Mucosa of rectum (tissue), 2 donors: ENCODE data around the gene RCAN3.
"Not testable (repeated sequence)": the region's sequence is repeated elsewhere in the genome, so short reads cannot be mapped to it uniquely, and the experiment has no call there.

Experiments
- H3K27ac ChIP-seq, 2 donors: one replicate each; pipeline ENCODE4 v1.7.0; 2013; ENCODE audit warnings: inconsistent platforms in 2 of 2, low read depth in 2 of 2, low read length in 2 of 2
- H3K27me3 ChIP-seq, 2 donors: one replicate each; pipeline ENCODE4 v1.7.0; 2013; ENCODE audit warnings: low read length in 2 of 2; ENCODE audit not compliant: control insufficient read depth in 2 of 2, insufficient read depth in 2 of 2
- H3K36me3 ChIP-seq, 2 donors: one replicate each; pipeline ENCODE4 v1.7.0; 2013; ENCODE audit warnings: low read length in 2 of 2; ENCODE audit not compliant: control insufficient read depth in 2 of 2, insufficient read depth in 2 of 2
- H3K4me1 ChIP-seq, 2 donors: one replicate each; pipeline ENCODE4 v1.7.0; 2013; ENCODE audit warnings: low read length in 2 of 2, mild to moderate bottlenecking in 1 of 2; ENCODE audit not compliant: control insufficient read depth in 2 of 2, insufficient read depth in 2 of 2
- H3K4me3 ChIP-seq, 2 donors: one replicate each; pipeline ENCODE4 v1.7.0; 2013; ENCODE audit warnings: low read length in 2 of 2
- H3K9ac ChIP-seq, 2 donors: one replicate each; pipeline ENCODE4 v1.7.0; 2013; ENCODE audit warnings: low read length in 2 of 2, low read depth in 1 of 2, mild to moderate bottlenecking in 1 of 2
- H3K9me3 ChIP-seq, 2 donors: one replicate each; pipeline ENCODE4 v1.7.0; 2013; ENCODE audit warnings: low read length in 2 of 2; ENCODE audit not compliant: control insufficient read depth in 2 of 2
- donor health status: healthy.
- donor health status: Normal muscosa, but diverticular disease.

The RCAN3 gene

DNA sequence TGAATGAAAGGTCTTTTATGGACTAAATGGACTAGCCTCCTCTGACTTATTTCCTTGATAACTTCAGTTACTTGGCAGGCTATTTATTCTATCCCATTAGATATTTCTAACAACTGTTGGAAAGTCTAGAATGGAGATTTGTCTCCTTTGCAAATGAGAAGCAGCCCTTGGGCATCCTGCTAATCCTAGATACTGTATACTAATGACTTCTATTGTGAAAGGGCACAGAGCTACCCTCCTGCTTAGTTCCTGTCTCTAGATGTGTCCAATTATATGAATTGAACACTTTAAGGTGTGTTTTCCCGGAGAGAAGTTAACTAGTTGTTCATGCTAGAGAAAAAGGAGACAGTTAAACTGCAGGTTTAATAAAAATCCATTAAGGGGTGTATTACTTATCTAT is 43.0 kb downstream of the RCAN3 start:
- H3K4me3 ChIP-seq, result no peak overlapping the region
- peaks cover 10 to 12% of the 10 kb centered on the region in 2 donors for H3K4me1 ChIP-seq
- H3K9me3 ChIP-seq, result no peaks in the 10 kb centered on the region
- no peaks in the 10 kb centered on the region for H3K27me3 ChIP-seq
- no peak overlapping the region for H3K9ac ChIP-seq
- no peaks in the 10 kb centered on the region for H3K36me3 ChIP-seq
- H3K27ac ChIP-seq, result no peak overlapping the region

DNA sequence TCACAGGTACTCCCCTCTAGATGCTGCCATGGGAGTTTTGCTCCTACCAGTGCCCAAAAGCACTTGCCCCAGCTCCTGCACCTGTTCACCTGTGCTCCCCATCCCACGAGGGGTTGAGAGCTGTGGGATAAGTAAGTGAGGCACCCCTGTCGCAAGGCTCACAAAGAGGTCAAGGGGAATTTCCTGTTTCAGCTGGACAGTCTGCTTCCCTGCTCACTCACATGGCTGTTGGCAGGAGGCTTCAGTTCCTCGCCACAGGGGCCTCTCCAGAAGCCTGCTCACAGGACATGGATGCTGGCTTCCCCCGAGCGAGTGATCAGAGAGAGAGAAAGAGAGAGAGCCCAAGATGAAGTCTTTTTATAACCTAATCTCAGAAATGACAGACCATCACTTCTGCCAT is 44.6 kb downstream of the RCAN3 start:
- peaks cover 2 to 9% of the 10 kb centered on the region in 2 donors for H3K4me1 ChIP-seq
- H3K27ac ChIP-seq, result no peak overlapping the region
- H3K27me3 ChIP-seq, result no peaks in the 10 kb centered on the region
- H3K4me3 ChIP-seq, result no peak overlapping the region
- H3K9ac ChIP-seq, result no peak overlapping the region
- no peaks in the 10 kb centered on the region for H3K9me3 ChIP-seq
- H3K36me3 ChIP-seq, result no peaks in the 10 kb centered on the region

DNA sequence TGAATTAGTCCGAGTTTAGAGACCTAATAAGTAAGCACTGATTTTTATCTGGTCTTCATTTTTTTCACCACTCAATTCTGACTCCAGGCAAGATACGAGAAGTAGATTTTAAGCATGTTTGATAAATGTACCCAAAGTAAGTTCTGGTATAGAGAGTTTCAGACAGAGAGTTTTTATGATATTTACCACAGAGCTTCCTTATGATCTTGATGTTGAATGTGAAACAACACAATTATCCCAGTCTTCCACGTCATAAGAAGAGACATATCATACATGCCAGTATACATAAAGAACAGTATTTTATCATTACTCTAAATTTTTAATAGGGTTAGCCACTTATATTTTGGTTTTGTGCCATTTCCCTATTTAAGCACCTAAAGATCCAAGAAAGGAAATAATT is 45.4 kb downstream of the RCAN3 start:
- H3K36me3 ChIP-seq, result no peaks in the 10 kb centered on the region
- H3K27me3 ChIP-seq, result no peaks in the 10 kb centered on the region
- peaks cover 2 to 11% of the 10 kb centered on the region in 2 donors for H3K4me1 ChIP-seq
- no peak overlapping the region for H3K4me3 ChIP-seq
- peak overlapping the region in 1 of 2 donors; percentile 17 for H3K27ac ChIP-seq
- H3K9me3 ChIP-seq, result no peaks in the 10 kb centered on the region
- H3K9ac ChIP-seq, result no peak overlapping the region

DNA sequence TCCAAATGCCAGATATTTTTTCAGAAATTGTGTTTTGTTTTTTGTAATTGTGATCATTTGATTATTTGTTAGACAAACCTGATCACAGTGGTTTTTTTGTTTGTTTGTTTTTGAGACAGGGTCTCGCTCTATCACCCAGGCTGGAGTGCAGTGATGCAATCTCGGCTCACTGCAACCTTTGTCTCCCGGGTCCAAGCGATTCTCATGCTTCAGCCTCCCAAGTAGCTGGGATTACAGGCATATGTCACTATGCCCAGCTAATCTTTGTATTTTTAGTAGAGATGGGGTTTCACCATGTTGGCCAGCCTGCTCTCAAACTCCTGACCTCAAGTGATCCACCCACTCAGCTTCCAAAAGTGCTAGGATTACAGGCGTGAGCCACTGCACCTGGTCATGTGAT is 46.6 kb downstream of the RCAN3 start:
- not testable (repeated sequence) for H3K9me3 ChIP-seq, H3K4me3 ChIP-seq, H3K36me3 ChIP-seq

DNA sequence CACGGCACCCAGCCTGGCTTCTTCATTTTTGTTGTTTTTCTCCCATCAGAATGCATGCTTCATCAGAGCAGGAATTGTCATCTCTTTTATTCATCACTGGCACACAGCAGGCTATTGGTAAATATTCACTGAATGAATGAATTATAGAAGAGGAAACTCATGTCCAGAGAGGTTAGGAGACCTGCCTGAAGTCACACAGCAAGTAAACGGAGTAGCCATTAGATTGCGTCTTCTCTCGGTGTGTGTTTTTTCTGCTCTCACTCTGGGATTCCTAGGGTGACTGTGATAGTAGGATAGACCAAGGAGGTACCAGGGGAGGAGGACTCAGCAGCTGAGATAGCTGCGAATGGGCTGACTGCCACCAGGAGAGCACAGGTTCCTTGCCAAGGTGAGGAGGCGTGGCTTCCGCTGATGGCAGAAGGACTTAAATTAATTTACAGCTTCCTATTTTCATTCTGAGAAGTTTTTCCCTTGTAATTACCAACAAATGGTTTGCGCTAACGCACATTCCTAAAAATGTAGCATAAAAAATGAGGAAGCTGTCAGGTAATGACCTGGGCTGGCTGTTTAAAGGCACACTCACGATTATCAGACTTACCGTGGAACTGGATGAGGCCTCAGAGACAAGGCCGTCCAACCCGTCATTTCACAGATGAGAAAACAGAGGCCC is 48.8 kb downstream of the RCAN3 start:
- Histone ChIP-seq H3K9ac (no peak overlapping the region), H3K27me3 (peaks cover 0 to 5% of the 10 kb centered on the region in 2 donors), H3K36me3 (no peaks in the 10 kb centered on the region), H3K27ac (no peak overlapping the region), H3K4me3 (peak overlapping the region in 1 of 2 donors; percentile 41), H3K4me1 (peaks cover 10 to 11% of the 10 kb centered on the region in 2 donors), H3K9me3 (no peaks in the 10 kb centered on the region)

More for the DNA sequence above, 46.6 kb downstream of the RCAN3 start:
- peaks cover 2 to 11% of the 10 kb centered on the region in 2 donors for H3K4me1 ChIP-seq
- not testable (repeated sequence) for H3K9ac ChIP-seq, H3K27me3 ChIP-seq, H3K27ac ChIP-seq

DNA sequence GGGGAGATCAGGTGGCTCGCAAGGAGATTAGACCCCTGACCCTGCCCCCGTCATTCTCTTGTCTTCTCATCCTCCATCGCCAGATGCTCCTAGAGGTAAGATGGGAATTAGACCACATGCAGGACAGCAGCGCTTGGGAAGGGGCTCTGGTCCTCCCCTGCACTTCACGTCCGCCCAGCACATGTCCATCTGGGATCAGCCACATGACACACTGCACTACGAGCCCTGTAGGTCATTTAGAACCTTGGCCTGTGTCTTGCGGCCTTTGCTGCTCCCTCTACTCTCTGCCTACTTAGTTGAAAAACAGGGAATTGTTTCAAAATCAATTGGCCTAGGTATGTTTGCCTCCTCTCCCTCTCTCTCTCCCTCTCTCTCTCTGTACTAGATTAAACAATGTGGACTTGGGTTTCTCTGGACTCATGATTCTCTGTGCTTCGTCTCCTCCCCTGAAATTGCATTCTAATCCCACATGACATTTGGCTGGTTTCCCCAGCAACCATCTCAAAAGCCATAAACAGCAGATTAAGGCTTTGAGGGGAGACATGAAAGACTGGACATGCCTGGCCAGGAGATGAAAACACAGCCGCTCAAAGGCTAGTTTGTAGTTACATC is 49.4 kb downstream of the RCAN3 start:
- Histone ChIP-seq H3K9me3 (no peaks in the 10 kb centered on the region), H3K36me3 (no peaks in the 10 kb centered on the region), H3K4me1 (peaks cover 11 to 13% of the 10 kb centered on the region in 2 donors), H3K4me3 (no peak overlapping the region), H3K27ac (no peak overlapping the region), H3K27me3 (peaks cover 0 to 8% of the 10 kb centered on the region in 2 donors), H3K9ac (no peak overlapping the region)

DNA sequence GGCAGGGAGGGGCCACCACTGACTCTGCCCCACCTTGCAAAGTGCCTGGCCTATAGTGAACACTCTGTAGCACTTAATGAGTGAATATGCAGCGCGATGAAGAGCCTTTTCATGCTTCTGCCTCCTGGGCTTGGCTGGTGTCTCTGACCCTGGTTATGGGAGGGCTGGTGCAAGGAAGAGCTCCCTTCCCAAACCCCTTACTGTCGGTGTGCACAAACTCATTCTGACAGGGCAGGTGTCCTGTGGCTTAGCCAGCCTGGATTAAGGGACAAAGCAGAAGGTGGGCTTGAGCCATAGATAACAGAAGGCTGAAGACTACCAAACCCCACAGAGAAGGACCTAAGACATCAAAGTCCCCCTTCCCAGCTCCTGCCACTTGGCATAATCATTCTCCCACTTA is 51.3 kb downstream of the RCAN3 start:
- Histone ChIP-seq H3K36me3 (no peaks in the 10 kb centered on the region), H3K27ac (no peak overlapping the region), H3K4me1 (peaks cover 13 to 16% of the 10 kb centered on the region in 2 donors), H3K9me3 (no peaks in the 10 kb centered on the region), H3K27me3 (peaks cover 0 to 12% of the 10 kb centered on the region in 2 donors), H3K4me3 (no peak overlapping the region), H3K9ac (no peak overlapping the region)

DNA sequence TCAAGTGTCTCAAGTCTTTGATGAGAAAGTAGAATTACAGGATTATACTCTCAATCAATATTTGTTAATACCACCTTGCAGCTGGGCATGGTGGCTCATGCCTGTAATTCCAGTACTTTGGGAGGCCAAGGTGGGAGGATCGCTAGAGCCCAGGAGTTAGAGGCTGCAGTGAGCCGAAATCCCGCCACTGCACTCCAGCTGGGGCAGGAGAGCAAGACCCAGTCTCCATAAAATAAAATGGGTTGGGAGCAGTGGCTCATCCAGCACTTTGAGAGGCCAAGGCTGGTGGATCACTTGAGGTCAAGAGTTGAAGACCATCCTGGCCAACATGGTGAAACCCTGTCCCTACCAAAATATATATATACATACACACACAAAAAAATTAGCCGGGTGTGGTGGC is 52.1 kb downstream of the RCAN3 start:
- peaks cover 0 to 12% of the 10 kb centered on the region in 2 donors for H3K27me3 ChIP-seq
- H3K9ac ChIP-seq, result no peak overlapping the region
- no peak overlapping the region for H3K4me3 ChIP-seq
- peaks cover 17 to 20% of the 10 kb centered on the region in 2 donors for H3K4me1 ChIP-seq
- H3K9me3 ChIP-seq, result no peaks in the 10 kb centered on the region
- H3K36me3 ChIP-seq, result no peaks in the 10 kb centered on the region
- H3K27ac ChIP-seq, result no peak overlapping the region

DNA sequence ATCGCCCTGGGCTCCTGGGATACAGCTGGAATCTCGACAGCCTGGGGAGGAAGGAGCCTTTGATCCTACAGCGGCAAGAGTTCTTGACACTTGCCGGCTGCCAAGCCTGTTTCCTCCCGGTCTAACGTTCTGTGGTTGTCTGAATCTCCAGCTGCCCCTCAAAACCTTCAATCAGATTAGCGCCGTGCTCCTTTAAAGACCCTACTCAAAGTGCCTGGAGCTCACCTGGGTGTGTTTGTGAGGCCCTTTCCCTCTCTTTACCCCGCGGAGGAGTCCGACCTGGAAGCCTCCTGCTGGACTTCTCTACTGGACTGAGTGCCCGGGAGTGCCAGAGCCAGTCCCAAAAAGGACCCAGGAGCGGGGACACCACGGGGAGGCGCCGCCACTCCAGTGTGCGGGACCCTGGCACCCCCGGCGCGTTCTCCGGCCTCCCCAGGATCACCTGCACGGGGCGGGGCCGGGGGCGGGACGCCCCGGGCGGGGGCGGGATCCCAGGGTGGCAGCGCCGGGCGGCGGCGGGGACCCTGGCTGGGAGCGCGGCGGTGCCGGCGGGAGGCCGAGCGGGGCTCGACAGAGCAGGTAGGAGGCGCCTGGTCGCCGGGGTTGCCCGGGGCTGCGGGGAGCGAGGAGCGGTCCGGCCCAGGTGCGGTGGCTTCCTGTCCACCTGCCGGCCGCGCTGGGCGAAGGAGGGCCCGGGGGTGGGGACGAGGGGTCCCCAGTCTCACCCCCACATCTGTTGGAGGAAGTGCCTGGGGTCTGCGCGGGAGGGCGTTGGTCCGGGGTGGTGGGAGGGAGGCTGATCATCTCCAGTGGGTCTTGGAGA is 53.2 kb downstream of the RCAN3 start, which contains the start of gene NCMAP:
Gene NCMAP (plus strand): TSS at position 497 of the 823 bp plus-strand sequence. CDS start 39,344 bp downstream, outside the sequence.
- Histone ChIP-seq H3K9ac (peak within 1 kb of the TSS; percentile 56 to 79), H3K9me3 (no peaks in the 10 kb centered on the region), H3K4me3 (peak within 1 kb of the TSS; percentile 63 to 65), H3K4me1 (peaks cover 17 to 20% of the 10 kb centered on the region in 2 donors), H3K27me3 (peaks cover 0 to 12% of the 10 kb centered on the region in 2 donors), H3K36me3 (no peaks in the 10 kb centered on the region), H3K27ac (no peak within 1 kb of the TSS)

DNA sequence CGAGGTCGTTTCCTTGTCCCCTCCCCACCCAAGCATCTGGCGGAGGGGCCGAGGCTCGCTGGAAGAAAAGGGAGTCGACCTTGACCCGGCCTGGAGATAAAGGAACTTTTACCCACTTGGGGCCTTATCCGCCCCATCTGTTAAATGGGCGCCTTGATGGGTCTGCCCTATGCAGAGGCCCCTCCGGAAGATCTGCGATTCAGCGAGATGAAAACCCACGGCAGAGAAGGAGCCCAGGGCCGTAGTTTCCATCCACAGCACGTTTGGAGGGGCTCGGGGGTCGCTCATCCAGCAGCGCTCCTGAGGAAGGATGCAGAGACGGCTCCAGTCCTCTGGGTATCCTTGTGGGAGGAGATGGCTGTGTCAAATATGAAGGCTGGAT is 53.8 kb downstream of the RCAN3 start:
- Histone ChIP-seq H3K27me3 (peaks cover 0 to 12% of the 10 kb centered on the region in 2 donors), H3K4me3 (peak overlapping the region; percentile 63), H3K4me1 (peaks cover 16 to 20% of the 10 kb centered on the region in 2 donors), H3K9me3 (no peaks in the 10 kb centered on the region), H3K27ac (no peak overlapping the region), H3K9ac (peak overlapping the region; percentile 24 to 79), H3K36me3 (no peaks in the 10 kb centered on the region)
